Lower leg skin (tissue), 4 donors: ENCODE measurements around the gene LEF1. TPM values are rescaled to one million over a fixed set of nuclear protein-coding genes. Genes with fewer than 3 reads are reported as not detected.

Experiments
- DNase-seq, 2 donors: peaks; one replicate each; pipeline ENCODE4 v3.0.0-alpha.2; 2019; ENCODE audit warnings: low spot score in 2 of 2
- H3K4me3 ChIP-seq: fragments of 200-600 bp; sonication (generic); 2 replicates; pipeline ENCODE4 v1.5.1; 2017; ENCODE audit warnings: mild to moderate bottlenecking, low read depth; ENCODE audit not compliant: poor library complexity, severe bottlenecking
- POLR2A ChIP-seq, 2 donors: fragments of 450-650 bp; IDR thresholded peaks; one replicate each; pipeline ENCODE4 v1.6.1; 2016 to 2017; ENCODE audit warnings: antibody characterized with exemption in 2 of 2, mild to moderate bottlenecking in 1 of 2, moderate library complexity in 1 of 2
- WGBS, 2 donors: methylation state at CpG; one replicate each; pipeline ENCODE4 v1.1.5; 2018; 5-methylcytosine and 5-hydroxymethylcytosine counted together
- intact Hi-C: fragments of 100-400 bp; cut with DNase I; formaldehyde crosslinking; loops from one replicate; pipeline ENCODE4 v1.15.0; 2023; ENCODE audit warnings: low total_unique reads
- total RNA-seq, 4 donors: library from RNA; depleted of rRNA; stranded (reverse); fragments of >200 nt; gene quantifications; one replicate each; pipeline ENCODE4 v1.1.0, GENCODE V29; 2016
- TF ChIP-seq, protein P1 (sequence below), 3 donors: fragments of 450-650 bp; IDR thresholded peaks; one replicate each; pipeline ENCODE4 v1.5.1; 2016; ENCODE audit warnings: antibody characterized with exemption in 3 of 3, mild to moderate bottlenecking in 3 of 3, moderate library complexity in 2 of 3

The LEF1 gene
- total RNA-seq, 4 donors from 2014 or later, result 1.7 to 17.8 (median 7.8) TPM

- 96 to 97% methylated on average over 2 of the region's 2 CpGs for WGBS, 2 donors
- no peak overlapping the region for H3K4me3 ChIP-seq
- DNase-seq, result no peak
- intact Hi-C loops, result no loop called here
- TF ChIP-seq POLR2A (IDR thresholded peaks at IDR 0.05), result no peak
- TF ChIP-seq, protein P1, sequence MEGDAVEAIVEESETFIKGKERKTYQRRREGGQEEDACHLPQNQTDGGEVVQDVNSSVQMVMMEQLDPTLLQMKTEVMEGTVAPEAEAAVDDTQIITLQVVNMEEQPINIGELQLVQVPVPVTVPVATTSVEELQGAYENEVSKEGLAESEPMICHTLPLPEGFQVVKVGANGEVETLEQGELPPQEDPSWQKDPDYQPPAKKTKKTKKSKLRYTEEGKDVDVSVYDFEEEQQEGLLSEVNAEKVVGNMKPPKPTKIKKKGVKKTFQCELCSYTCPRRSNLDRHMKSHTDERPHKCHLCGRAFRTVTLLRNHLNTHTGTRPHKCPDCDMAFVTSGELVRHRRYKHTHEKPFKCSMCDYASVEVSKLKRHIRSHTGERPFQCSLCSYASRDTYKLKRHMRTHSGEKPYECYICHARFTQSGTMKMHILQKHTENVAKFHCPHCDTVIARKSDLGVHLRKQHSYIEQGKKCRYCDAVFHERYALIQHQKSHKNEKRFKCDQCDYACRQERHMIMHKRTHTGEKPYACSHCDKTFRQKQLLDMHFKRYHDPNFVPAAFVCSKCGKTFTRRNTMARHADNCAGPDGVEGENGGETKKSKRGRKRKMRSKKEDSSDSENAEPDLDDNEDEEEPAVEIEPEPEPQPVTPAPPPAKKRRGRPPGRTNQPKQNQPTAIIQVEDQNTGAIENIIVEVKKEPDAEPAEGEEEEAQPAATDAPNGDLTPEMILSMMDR (IDR thresholded peaks at IDR 0.05), result no peak
Measured at GRCh38 chr4:108010167-108010566, 158.6 kb downstream of the LEF1 start.

DNA sequence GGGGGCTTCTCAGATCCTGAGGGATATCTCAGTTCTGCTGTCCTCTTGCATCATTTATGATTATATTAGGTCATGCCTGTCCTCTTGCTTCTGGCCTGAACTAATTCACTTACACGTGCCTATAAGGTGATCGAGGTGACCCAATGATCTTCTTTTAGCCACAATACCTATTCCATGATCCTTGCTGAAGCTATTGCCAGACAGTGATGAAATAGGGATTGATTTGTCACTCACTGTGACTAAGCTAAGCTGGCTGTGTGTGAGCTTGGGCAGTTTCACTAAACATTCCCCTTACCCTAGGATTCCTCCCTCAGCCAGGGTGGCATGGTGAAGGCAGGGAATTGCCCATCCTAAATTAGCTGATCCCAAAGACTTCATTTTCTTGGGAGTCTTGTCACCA is 160.0 kb downstream of the LEF1 start:
- intact Hi-C loops, result no loop called here
- no peak overlapping the region for H3K4me3 ChIP-seq
- WGBS, 2 donors, result 92% methylated on average over 2 of the region's 2 CpGs
- TF ChIP-seq POLR2A (IDR thresholded peaks at IDR 0.05), result no peak
- TF ChIP-seq, protein P1 (IDR thresholded peaks at IDR 0.05), result no peak
- DNase-seq, result no peak

GRCh38 chr4:108007984-108008383 is 160.7 kb downstream of the LEF1 start:
- no peak overlapping the region for H3K4me3 ChIP-seq
- TF ChIP-seq, protein P1 (IDR thresholded peaks at IDR 0.05), result no peak
- TF ChIP-seq POLR2A (IDR thresholded peaks at IDR 0.05), result no peak
- no peak for DNase-seq
- WGBS, 2 donors, result 90 to 92% methylated on average over 7 of the region's 7 CpGs
- intact Hi-C loops, result no loop called here

DNA sequence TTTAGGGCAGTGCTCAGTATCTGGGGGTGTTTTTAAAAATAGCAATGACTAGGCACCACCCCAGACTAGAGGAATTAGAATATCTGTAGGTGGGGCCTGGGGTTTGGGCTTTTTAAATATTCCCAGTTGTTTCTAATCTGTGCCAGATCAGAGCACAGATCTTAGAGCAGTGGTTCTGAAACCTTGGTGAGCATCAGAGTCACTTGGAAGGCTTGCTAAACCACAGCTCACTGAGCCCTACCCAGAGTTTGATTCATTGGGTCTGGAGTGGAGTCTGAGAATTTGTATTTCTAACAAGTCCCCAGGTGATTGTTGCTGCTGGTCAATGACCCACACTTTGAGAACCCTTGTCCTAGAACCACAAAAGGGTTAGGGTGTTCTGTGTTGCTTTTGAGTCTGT is 162.4 kb downstream of the LEF1 start:
- H3K4me3 ChIP-seq, result no peak overlapping the region
- intact Hi-C loops, result no loop called here
- TF ChIP-seq POLR2A (IDR thresholded peaks at IDR 0.05), result no peak
- TF ChIP-seq, protein P1 (IDR thresholded peaks at IDR 0.05), result no peak
- DNase-seq, result no peak

DNA sequence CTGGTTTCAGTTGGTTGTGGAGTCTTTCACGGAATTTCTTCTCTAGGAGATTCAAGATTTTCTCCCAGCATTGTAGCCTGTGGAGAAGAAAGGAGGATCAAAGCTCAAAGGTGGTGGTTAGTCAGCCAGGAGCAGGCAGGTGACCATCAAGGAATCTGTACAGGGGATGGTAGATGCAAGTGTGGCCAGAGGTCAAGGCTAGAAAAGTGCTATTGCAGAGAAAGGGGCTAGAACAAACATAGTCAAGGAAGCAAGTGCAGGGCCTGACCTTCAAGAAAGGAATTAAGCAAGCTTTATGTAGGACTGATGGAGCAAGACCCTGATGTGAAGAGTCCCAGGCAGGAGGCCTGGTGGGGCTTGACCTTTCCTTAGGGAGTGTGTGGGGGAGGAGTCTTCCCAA is 162.9 kb downstream of the LEF1 start:
- intact Hi-C loops, result no loop called here
- no peak overlapping the region for H3K4me3 ChIP-seq
- WGBS, 2 donors, result 93 to 100% methylated on average over 1 of the region's 1 CpG
- no peak for DNase-seq
- TF ChIP-seq POLR2A (IDR thresholded peaks at IDR 0.05), result no peak
- TF ChIP-seq, protein P1 (IDR thresholded peaks at IDR 0.05), result no peak

- DNase-seq, result no peak
- no peak overlapping the region for H3K4me3 ChIP-seq
- 90 to 91% methylated on average over 2 of the region's 2 CpGs for WGBS, 2 donors
- intact Hi-C loops, result no loop called here
- TF ChIP-seq, protein P1 (IDR thresholded peaks at IDR 0.05), result no peak
- TF ChIP-seq POLR2A (IDR thresholded peaks at IDR 0.05), result no peak
Measured at GRCh38 chr4:108004646-108005045, 164.1 kb downstream of the LEF1 start.
